M059J (cell line): ENCODE results near the gene ADCY3. TPM values are rescaled to one million over a fixed set of nuclear protein-coding genes. Genes with fewer than 3 reads are reported as not detected.
"Not testable (repeated sequence)": the region's sequence is repeated elsewhere in the genome, so short reads cannot be mapped to it uniquely, and the experiment has no call there.

Source experiments
- DNase-seq: peaks from one replicate; pipeline ENCODE4 v3.0.0-alpha.2; 2012; ENCODE audit warnings: low read depth
- total RNA-seq: library from RNA; depleted of rRNA; stranded (reverse); fragments of >200 nt; shearing (Covaris generic); gene quantifications from 2 replicates; pipeline ENCODE4 v1.2.3, GENCODE V29; 2014

The ADCY3 gene
- total RNA-seq, 1 experiment from 2014 or later, result 18.1 TPM

- DNase-seq, result no peak
These were observed 104.9 kb downstream of the ADCY3 start for GRCh38 chr2:24815171-24815570.

GRCh38 chr2:24814516-24814915 is 105.5 kb downstream of the ADCY3 start:
- no peak for DNase-seq

- no peak for DNase-seq
These were observed 106.3 kb downstream of the ADCY3 start for GRCh38 chr2:24813691-24814137.

- DNase-seq, result no peak
These were observed 110.6 kb downstream of the ADCY3 start for GRCh38 chr2:24809316-24810007.

- DNase-seq, result no peak
These were observed 113.4 kb downstream of the ADCY3 start for GRCh38 chr2:24806661-24807036.

GRCh38 chr2:24805811-24806660 is 114.0 kb downstream of the ADCY3 start:
- DNase-seq, result not testable (repeated sequence)

GRCh38 chr2:24800487-24800886 is 119.5 kb downstream of the ADCY3 start:
- not testable (repeated sequence) for DNase-seq

GRCh38 chr2:24797644-24798043 is 122.4 kb downstream of the ADCY3 start:
- DNase-seq, result no peak

GRCh38 chr2:24793761-24794435 is 126.1 kb downstream of the ADCY3 start:
- DNase-seq, result peak; percentile 62

GRCh38 chr2:24792874-24793760 is 126.9 kb downstream of the ADCY3 start, which contains the start of the genes CENPO and PTRHD1:
TSS of gene CENPO (plus strand) at chr2:24793425. CDS start at chr2:24793920, 495 bp downstream.
TSS of gene PTRHD1 (minus strand) at chr2:24793391. CDS start at chr2:24793377, 14 bp downstream.
- peak; percentile 94 for DNase-seq

GRCh38 chr2:24792542-24792873 is 127.5 kb downstream of the ADCY3 start:
- DNase-seq, result no peak

GRCh38 chr2:24791452-24791851 is 128.6 kb downstream of the ADCY3 start:
- DNase-seq, result no peak

GRCh38 chr2:24788816-24789215 is 131.2 kb downstream of the ADCY3 start:
- no peak for DNase-seq

- DNase-seq, result no peak
These were observed 132.5 kb downstream of the ADCY3 start for GRCh38 chr2:24787532-24787931.

- no peak for DNase-seq
These were observed 134.2 kb downstream of the ADCY3 start for GRCh38 chr2:24785671-24786321.

GRCh38 chr2:24783641-24784040 is 136.4 kb downstream of the ADCY3 start:
- no peak for DNase-seq

- DNase-seq, result no peak
These were observed 140.9 kb downstream of the ADCY3 start for GRCh38 chr2:24779116-24779515.

GRCh38 chr2:24774373-24774772 is 145.7 kb downstream of the ADCY3 start:
- DNase-seq, result peak; percentile 4

- peak; percentile 5 for DNase-seq
These were observed 148.1 kb downstream of the ADCY3 start for GRCh38 chr2:24771764-24772586.

GRCh38 chr2:24771061-24771460 is 149.0 kb downstream of the ADCY3 start:
- DNase-seq, result no peak
